Suprapubic skin (tissue), 4 donors: ENCODE measurements around the gene FOLR2. TPM values are rescaled to one million over a fixed set of nuclear protein-coding genes. Genes with fewer than 3 reads are reported as not detected.

ENCODE experiments used
- DNase-seq, 2 donors: peaks; one replicate each; pipeline ENCODE4 v3.0.0-alpha.2; 2019; ENCODE audit warnings: low spot score in 2 of 2
- H3K27ac ChIP-seq: fragments of 200-600 bp; sonication (generic); one replicate; pipeline ENCODE4 v1.5.1; 2019
- H3K27me3 ChIP-seq: fragments of 200-600 bp; sonication (generic); one replicate; pipeline ENCODE4 v1.5.1; 2019
- H3K36me3 ChIP-seq: fragments of 200-600 bp; sonication (generic); one replicate; pipeline ENCODE4 v1.5.1; 2019
- H3K4me1 ChIP-seq: fragments of 200-600 bp; sonication (generic); one replicate; pipeline ENCODE4 v1.5.1; 2019
- H3K4me3 ChIP-seq: fragments of 200-600 bp; sonication (generic); one replicate; pipeline ENCODE4 v1.5.1; 2019; ENCODE audit warnings: mild to moderate bottlenecking
- H3K9me3 ChIP-seq: fragments of 200-600 bp; sonication (generic); one replicate; pipeline ENCODE4 v1.5.1; 2019
- EP300 ChIP-seq: sonication (generic); formaldehyde crosslinking; IDR thresholded peaks from one replicate; pipeline ENCODE4 v1.6.1; 2017; ENCODE audit warnings: antibody characterized with exemption
- POLR2A ChIP-seq, 2 donors: fragments of 450-650 bp; IDR thresholded peaks; one replicate each; pipeline ENCODE4 v1.6.1; 2017; ENCODE audit warnings: antibody characterized with exemption in 2 of 2, mild to moderate bottlenecking in 2 of 2, moderate library complexity in 2 of 2
- POLR2AphosphoS5 ChIP-seq, 3 donors: sonication (generic); formaldehyde crosslinking; IDR thresholded peaks; one replicate each; pipeline ENCODE4 v1.6.1; 2017; ENCODE audit warnings: antibody characterized with exemption in 3 of 3
- WGBS: methylation state at CpG from one replicate; pipeline ENCODE4 v1.1.5; 2018; 5-methylcytosine and 5-hydroxymethylcytosine counted together
- total RNA-seq, 4 donors: library from RNA; depleted of rRNA; stranded (reverse); fragments of >200 nt; gene quantifications; one replicate each; pipeline ENCODE4 v1.1.0, GENCODE V29; 2016
- TF ChIP-seq, protein P1 (sequence below), 2 donors: fragments of 200-600 bp in 1 of 2; fragments of 450-650 bp in 1 of 2; sonication (generic) in 1 of 2; IDR thresholded peaks; one replicate each; pipeline ENCODE4 v1.5.1; 2016 to 2019; ENCODE audit warnings: antibody characterized with exemption in 2 of 2, mild to moderate bottlenecking in 1 of 2, moderate library complexity in 1 of 2

FOLR2 gene
- total RNA-seq, 4 donors from 2014 or later = 3.1 to 10.1 (median 5.1) TPM

DNA sequence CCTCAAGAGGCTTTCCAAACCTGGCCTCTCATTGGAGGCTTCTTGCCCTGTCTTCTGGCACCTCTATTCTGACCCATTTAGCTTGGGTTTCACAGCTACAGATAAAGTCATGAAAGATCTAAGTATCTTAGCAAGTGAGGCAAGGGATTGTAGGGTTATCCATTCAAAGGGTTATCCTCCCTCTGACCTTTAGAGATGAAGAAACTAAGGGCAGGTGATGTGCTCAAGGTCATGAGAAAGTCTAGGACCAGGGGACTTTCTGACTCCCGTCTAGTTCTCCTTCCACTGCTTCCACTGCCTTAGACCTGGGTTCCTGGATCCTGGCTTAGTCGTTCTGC lies 20.1 kb downstream of the FOLR2 start:
- Histone ChIP-seq H3K4me1 (peaks cover 44% of the 10 kb centered on the region), H3K9me3 (no peaks in the 10 kb centered on the region), H3K27ac (no peak overlapping the region), H3K4me3 (no peak overlapping the region), H3K27me3 (peaks cover 14% of the 10 kb centered on the region), H3K36me3 (peaks cover 62% of the 10 kb centered on the region)
- TF ChIP-seq, protein P1, sequence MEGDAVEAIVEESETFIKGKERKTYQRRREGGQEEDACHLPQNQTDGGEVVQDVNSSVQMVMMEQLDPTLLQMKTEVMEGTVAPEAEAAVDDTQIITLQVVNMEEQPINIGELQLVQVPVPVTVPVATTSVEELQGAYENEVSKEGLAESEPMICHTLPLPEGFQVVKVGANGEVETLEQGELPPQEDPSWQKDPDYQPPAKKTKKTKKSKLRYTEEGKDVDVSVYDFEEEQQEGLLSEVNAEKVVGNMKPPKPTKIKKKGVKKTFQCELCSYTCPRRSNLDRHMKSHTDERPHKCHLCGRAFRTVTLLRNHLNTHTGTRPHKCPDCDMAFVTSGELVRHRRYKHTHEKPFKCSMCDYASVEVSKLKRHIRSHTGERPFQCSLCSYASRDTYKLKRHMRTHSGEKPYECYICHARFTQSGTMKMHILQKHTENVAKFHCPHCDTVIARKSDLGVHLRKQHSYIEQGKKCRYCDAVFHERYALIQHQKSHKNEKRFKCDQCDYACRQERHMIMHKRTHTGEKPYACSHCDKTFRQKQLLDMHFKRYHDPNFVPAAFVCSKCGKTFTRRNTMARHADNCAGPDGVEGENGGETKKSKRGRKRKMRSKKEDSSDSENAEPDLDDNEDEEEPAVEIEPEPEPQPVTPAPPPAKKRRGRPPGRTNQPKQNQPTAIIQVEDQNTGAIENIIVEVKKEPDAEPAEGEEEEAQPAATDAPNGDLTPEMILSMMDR (IDR thresholded peaks at IDR 0.05) = no peak
- TF ChIP-seq POLR2AphosphoS5 (IDR thresholded peaks at IDR 0.05) (no peak), EP300 (no peak), POLR2A (IDR thresholded peaks at IDR 0.05) (no peak)
- WGBS = 76% methylated on average over 2 of the region's 2 CpGs
- no peak for DNase-seq

DNA sequence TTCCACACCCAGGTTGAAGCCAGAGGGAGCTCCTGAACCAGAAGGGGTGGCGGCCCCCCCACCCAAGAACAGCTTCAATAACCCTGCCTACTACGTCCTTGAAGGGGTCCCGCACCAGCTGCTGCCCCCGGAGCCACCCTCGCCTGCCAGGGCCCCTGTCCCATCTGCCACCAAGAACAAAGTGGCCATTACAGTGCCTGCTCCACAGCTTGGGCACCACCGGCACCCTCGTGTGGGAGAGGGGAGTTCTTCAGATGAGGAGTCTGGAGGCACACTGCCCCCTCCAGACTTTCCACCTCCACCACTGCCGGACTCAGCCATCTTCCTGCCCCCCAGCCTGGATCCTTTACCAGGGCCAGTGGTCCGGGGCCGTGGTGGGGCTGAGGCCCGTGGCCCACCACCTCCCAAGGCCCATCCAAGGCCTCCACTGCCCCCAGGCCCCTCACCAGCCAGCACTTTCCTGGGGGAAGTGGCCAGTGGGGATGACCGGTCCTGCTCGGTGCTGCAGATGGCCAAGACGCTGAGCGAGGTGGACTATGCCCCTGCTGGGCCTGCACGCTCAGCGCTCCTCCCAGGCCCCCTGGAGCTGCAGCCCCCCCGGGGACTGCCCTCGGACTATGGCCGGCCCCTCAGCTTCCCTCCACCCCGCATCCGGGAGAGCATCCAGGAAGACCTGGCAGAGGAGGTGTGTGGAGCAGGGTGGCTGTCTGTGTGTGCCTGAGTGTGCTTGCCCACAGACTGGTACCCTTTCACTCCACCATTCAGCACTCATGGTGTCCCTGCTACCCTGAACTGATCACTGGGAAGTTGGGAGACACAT lies 20.7 kb downstream of the FOLR2 start:
- TF ChIP-seq POLR2A (IDR thresholded peaks at IDR 0.05) = no peak
- TF ChIP-seq EP300 = no peak
- TF ChIP-seq, protein P1 (IDR thresholded peaks at IDR 0.05) = no peak
- no peak for TF ChIP-seq POLR2AphosphoS5 (IDR thresholded peaks at IDR 0.05)
- Histone ChIP-seq H3K4me3 (no peak overlapping the region), H3K4me1 (peaks cover 44% of the 10 kb centered on the region), H3K36me3 (peaks cover 56% of the 10 kb centered on the region), H3K27ac (no peak overlapping the region), H3K9me3 (no peaks in the 10 kb centered on the region), H3K27me3 (peaks cover 20% of the 10 kb centered on the region)
- no CpG with 5 or more reads among the region's 22 CpGs for WGBS
- no peak for DNase-seq

DNA sequence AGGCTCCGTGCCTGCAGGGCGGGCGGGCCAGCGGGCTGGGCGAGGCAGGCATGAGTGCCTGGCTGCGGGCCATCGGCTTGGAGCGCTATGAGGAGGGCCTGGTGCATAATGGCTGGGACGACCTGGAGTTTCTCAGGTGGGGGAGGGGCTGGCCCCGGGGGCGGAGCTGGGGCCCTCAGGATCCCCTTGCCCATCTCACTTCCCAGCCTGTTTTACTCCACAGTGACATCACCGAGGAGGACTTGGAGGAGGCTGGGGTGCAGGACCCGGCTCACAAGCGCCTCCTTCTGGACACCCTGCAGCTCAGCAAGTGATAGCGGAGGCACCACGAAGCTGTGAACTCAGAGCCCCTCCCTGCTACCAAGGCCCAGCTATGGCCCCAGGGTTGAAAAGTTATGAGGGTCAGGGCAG lies 21.5 kb downstream of the FOLR2 start:
- peak in 1 of 2 donors; percentile 72 for DNase-seq
- no peak for TF ChIP-seq POLR2AphosphoS5 (IDR thresholded peaks at IDR 0.05)
- TF ChIP-seq, protein P1 (IDR thresholded peaks at IDR 0.05) = peak; percentile 42 to 55
- peaks cover 44% of the 10 kb centered on the region for H3K4me1 ChIP-seq
- peaks cover 49% of the 10 kb centered on the region for H3K36me3 ChIP-seq
- H3K4me3 ChIP-seq = no peak overlapping the region
- no peak overlapping the region for H3K27ac ChIP-seq
- peaks cover 27% of the 10 kb centered on the region for H3K27me3 ChIP-seq
- WGBS = 20% methylated on average over 1 of the region's 16 CpGs
- no peaks in the 10 kb centered on the region for H3K9me3 ChIP-seq

DNA sequence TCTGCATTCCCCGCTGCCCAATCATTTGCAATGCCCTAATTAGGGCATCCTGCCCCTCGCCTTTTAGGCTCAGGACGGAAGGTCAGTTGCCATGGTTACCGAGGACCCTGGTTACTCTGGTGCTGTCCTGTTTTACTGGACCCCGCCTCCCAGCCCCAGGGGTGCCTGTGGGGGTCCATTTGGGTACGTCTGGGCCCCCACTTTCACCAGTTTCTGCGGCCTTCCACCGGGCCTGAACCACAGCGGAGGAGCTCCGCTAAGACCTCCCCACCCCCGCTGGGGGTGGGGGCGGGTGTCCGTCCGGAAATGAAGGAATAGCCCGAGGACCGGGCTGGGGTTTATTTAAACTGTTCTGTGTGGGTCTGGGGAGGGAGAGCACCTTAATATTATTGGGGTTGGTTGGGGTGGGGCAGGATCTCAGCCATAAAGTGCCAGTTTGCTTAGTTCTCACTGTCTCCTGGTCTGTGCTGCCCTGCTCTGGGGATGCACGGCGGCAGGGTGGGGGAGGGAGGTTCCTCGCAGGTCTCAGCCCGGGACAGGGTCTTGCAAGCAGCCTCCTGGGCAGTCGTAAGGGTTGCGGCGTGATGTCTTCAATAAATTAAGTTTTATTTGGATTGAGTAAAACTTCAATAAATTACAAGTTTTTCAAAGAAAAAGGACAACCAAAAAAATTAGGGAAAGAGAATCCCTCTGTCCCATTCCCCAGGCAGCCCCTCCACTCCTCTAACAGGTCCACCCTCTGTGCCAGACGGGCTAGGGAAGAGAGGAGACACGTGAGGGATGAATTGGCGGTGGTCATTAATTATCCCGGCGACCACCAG lies 22.1 kb downstream of the FOLR2 start:
- WGBS = 66% methylated on average over 22 of the region's 28 CpGs
- Histone ChIP-seq H3K9me3 (no peaks in the 10 kb centered on the region), H3K4me1 (peaks cover 48% of the 10 kb centered on the region), H3K27me3 (peaks cover 34% of the 10 kb centered on the region), H3K27ac (no peak overlapping the region), H3K4me3 (peak overlapping the region; percentile 50), H3K36me3 (peaks cover 42% of the 10 kb centered on the region)
- TF ChIP-seq POLR2A (IDR thresholded peaks at IDR 0.05) = no peak
- TF ChIP-seq, protein P1 (IDR thresholded peaks at IDR 0.05) = no peak
- TF ChIP-seq POLR2AphosphoS5 (IDR thresholded peaks at IDR 0.05) = no peak
- TF ChIP-seq EP300 = no peak
- DNase-seq = no peak

DNA sequence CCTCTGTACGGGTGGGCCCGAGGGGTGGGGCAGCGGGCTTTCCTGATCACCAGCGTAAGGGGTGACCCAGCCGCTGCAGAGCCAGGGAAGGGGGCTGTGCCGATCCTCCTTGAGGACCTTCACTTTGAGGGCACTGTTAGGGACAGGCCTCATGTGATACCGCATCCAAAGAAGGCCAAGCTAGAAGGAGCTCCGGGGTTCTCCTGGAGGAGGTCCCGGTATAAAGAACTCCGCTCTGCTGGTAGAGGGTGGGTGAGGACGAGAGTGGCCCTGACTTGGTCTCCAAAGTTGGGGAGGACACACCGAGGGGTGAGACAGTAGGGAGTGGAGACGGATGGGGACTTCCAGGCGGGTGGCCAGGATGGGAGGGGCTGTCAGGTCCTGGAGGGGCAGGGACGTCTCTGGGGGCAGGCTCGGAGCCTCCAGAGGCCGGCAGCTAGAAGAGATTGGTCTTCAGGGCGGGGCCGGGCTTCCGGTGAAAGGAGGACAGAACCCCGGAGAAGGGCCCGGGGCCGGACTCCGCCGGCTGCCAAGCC lies 22.8 kb downstream of the FOLR2 start:
- 25% methylated on average over 24 of the region's 25 CpGs for WGBS
- Histone ChIP-seq H3K27me3 (peaks cover 40% of the 10 kb centered on the region), H3K4me3 (peak overlapping the region; percentile 50), H3K27ac (peak overlapping the region; percentile 41), H3K36me3 (peaks cover 35% of the 10 kb centered on the region), H3K4me1 (peaks cover 51% of the 10 kb centered on the region), H3K9me3 (no peaks in the 10 kb centered on the region)
- TF ChIP-seq POLR2AphosphoS5 (IDR thresholded peaks at IDR 0.05) = no peak
- TF ChIP-seq, protein P1 (IDR thresholded peaks at IDR 0.05) = no peak
- no peak for TF ChIP-seq POLR2A (IDR thresholded peaks at IDR 0.05)
- TF ChIP-seq EP300 = no peak
- DNase-seq = peak; percentile 75 to 84
